Measurements from ENCODE around the gene YEATS2. TPM values are rescaled to one million over a fixed set of nuclear protein-coding genes. Genes with fewer than 3 reads are reported as not detected.
"Not testable (repeated sequence)": the region's sequence is repeated elsewhere in the genome, so short reads cannot be mapped to it uniquely, and the experiment has no call there.

Gene YEATS2
- total RNA-seq, 4 donors from 2014 or later, result 30.0 to 42.5 (median 37.7) TPM

- Histone ChIP-seq H3K27ac (peak overlapping the region; percentile 92 to 97 (median 93)), H3K9me3 (no peaks in the 10 kb centered on the region), H3K27me3 (no peaks in the 10 kb centered on the region), H3K4me3 (replicated peaks in 1 of 3) (no peak overlapping the region), H3K36me3 (peaks cover 0 to 3% of the 10 kb centered on the region in 2 donors), H3K4me1 (peaks cover 43 to 46% of the 10 kb centered on the region in 2 donors)
- 28 to 50% methylated on average over 8 of the region's 8 CpGs for WGBS, 2 donors
- TF ChIP-seq POLR2A (IDR thresholded peaks at IDR 0.05), result peak in 1 of 2 donors; percentile 30
- TF ChIP-seq CTCF (IDR thresholded peaks at IDR 0.05), result no peak
- peak; percentile 85 to 88 for DNase-seq
- intact Hi-C loops (cut with DNase I), result loop anchor here (5.0 kb wide), 1 partner anchor 296 kb away; no protein-coding TSS in a partner anchor
Observed at GRCh38 chr3:183768114-183768513, 70.5 kb downstream of the YEATS2 start.

- H3K9me3 ChIP-seq, result no peaks in the 10 kb centered on the region
- DNase-seq, result no peak
- H3K4me3 ChIP-seq (replicated peaks in 1 of 3), result no peak overlapping the region
- TF ChIP-seq CTCF (IDR thresholded peaks at IDR 0.05) (no peak), POLR2A (IDR thresholded peaks at IDR 0.05) (no peak)
- H3K36me3 ChIP-seq, result peaks cover 7 to 10% of the 10 kb centered on the region in 2 donors
- 96 to 98% methylated on average over 9 of the region's 9 CpGs for WGBS, 2 donors
- H3K27ac ChIP-seq, result no peak overlapping the region
- intact Hi-C loops (cut with DNase I), result loop anchor here (5.0 kb wide), 1 partner anchor 297 kb away; no protein-coding TSS in a partner anchor
- no peaks in the 10 kb centered on the region for H3K27me3 ChIP-seq
- peaks cover 42 to 44% of the 10 kb centered on the region in 2 donors for H3K4me1 ChIP-seq
Observed at GRCh38 chr3:183769453-183769852, 71.9 kb downstream of the YEATS2 start.

- no peak overlapping the region for H3K4me3 ChIP-seq (replicated peaks in 1 of 3)
- peaks cover 4 to 5% of the 10 kb centered on the region in 2 donors for H3K4me1 ChIP-seq
- peaks cover 34 to 51% of the 10 kb centered on the region in 2 donors for H3K36me3 ChIP-seq
- intact Hi-C loops (cut with DNase I), result no loop called here
- no peak for TF ChIP-seq POLR2A (IDR thresholded peaks at IDR 0.05)
- no peak for TF ChIP-seq CTCF (IDR thresholded peaks at IDR 0.05)
- H3K27ac ChIP-seq, result no peak overlapping the region
- no peak for DNase-seq
- no peaks in the 10 kb centered on the region for H3K27me3 ChIP-seq
- no peaks in the 10 kb centered on the region for H3K9me3 ChIP-seq
- 91% methylated on average over 3 of the region's 3 CpGs for WGBS, 2 donors
Observed at GRCh38 chr3:183774631-183775030, 77.0 kb downstream of the YEATS2 start.

- DNase-seq, result no peak
Observed at GRCh38 chr3:183775781-183776180, 78.2 kb downstream of the YEATS2 start.

GRCh38 chr3:183776451-183776850, 78.9 kb downstream of the YEATS2 start:
- intact Hi-C loops (cut with DNase I); H3K27me3 ChIP-seq; H3K4me3 ChIP-seq (replicated peaks in 1 of 3); H3K9me3 ChIP-seq; DNase-seq; H3K27ac ChIP-seq; H3K4me1 ChIP-seq: not testable (repeated sequence)
- H3K36me3 ChIP-seq, result peaks cover 45 to 52% of the 10 kb centered on the region in 2 donors
- 94 to 97% methylated on average over 5 of the region's 5 CpGs for WGBS, 2 donors

More at GRCh38 chr3:183775781-183776180, 78.2 kb downstream of the YEATS2 start:
- WGBS, 2 donors, result 76 to 84% methylated on average over 5 of the region's 5 CpGs
- Histone ChIP-seq H3K9me3 (no peaks in the 10 kb centered on the region), H3K4me1 (peaks cover 3 to 5% of the 10 kb centered on the region in 2 donors), H3K27ac (no peak overlapping the region), H3K27me3 (no peaks in the 10 kb centered on the region), H3K4me3 (replicated peaks in 1 of 3) (no peak overlapping the region), H3K36me3 (peaks cover 42 to 52% of the 10 kb centered on the region in 2 donors)
- intact Hi-C loops (cut with DNase I), result no loop called here
- TF ChIP-seq POLR2A (IDR thresholded peaks at IDR 0.05) (no peak), CTCF (IDR thresholded peaks at IDR 0.05) (no peak)
